WTC11 (cell line): ENCODE results near the gene APOO.

Experiments
- ESRRA ChIP-seq: sonication (generic); formaldehyde crosslinking; IDR thresholded peaks from 2 replicates; pipeline ENCODE4 v1.8.1; 2022; ENCODE audit warnings: mild to moderate bottlenecking, missing genetic modification reagents, borderline replicate concordance
- TF ChIP-seq, protein P1 (sequence below): fragments of 200-600 bp; IDR thresholded peaks from 2 replicates; pipeline ENCODE4 v1.8.0; 2022; ENCODE audit warnings: antibody characterized with exemption
- TF ChIP-seq, protein P2 (sequence below): fragments of 250-450 bp; sonication (Bioruptor Pico); IDR thresholded peaks from 2 replicates; pipeline ENCODE4 v2.1.2; 2022; ENCODE audit warnings: mild to moderate bottlenecking, moderate library complexity

DNA sequence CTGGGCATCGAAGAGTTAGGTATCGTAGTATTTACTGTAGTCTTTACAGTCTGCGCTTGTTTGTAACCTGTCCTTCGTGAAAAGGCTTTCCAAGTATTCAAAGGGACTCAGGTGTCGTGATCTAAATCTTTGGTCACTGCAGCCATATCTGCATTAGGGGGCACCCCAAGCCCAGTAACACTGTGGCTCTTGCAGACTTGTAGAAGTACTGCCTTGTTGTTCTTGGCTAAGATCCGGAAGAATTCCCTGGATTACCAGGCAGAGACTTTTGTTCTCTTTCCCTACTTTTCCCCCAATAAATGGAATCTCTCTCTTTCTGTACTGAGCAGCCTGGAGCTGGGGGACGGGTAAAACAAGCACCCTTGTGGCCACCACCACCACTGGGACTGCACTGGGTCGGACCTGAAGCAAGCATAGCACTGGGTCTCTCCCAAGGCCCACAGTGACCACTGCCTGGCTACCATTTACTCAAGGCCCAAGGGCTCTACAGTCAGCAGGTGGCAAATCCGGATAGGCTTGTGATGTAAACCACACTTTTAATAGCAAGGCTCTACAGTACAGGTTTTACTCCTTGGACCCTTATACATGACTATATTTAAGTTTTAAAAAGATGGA, 12.1 kb upstream of the APOO start:
- no peak for TF ChIP-seq ESRRA (CRISPR knock-in tag)
- TF ChIP-seq, protein P1, sequence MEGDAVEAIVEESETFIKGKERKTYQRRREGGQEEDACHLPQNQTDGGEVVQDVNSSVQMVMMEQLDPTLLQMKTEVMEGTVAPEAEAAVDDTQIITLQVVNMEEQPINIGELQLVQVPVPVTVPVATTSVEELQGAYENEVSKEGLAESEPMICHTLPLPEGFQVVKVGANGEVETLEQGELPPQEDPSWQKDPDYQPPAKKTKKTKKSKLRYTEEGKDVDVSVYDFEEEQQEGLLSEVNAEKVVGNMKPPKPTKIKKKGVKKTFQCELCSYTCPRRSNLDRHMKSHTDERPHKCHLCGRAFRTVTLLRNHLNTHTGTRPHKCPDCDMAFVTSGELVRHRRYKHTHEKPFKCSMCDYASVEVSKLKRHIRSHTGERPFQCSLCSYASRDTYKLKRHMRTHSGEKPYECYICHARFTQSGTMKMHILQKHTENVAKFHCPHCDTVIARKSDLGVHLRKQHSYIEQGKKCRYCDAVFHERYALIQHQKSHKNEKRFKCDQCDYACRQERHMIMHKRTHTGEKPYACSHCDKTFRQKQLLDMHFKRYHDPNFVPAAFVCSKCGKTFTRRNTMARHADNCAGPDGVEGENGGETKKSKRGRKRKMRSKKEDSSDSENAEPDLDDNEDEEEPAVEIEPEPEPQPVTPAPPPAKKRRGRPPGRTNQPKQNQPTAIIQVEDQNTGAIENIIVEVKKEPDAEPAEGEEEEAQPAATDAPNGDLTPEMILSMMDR, result no peak
- TF ChIP-seq, protein P2, sequence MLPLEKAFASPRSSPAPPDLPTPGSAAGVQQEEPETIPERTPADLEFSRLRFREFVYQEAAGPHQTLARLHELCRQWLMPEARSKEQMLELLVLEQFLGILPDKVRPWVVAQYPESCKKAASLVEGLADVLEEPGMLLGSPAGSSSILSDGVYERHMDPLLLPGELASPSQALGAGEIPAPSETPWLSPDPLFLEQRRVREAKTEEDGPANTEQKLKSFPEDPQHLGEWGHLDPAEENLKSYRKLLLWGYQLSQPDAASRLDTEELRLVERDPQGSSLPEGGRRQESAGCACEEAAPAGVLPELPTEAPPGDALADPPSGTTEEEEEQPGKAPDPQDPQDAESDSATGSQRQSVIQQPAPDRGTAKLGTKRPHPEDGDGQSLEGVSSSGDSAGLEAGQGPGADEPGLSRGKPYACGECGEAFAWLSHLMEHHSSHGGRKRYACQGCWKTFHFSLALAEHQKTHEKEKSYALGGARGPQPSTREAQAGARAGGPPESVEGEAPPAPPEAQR (CRISPR knock-in tag), result no peak
